Uterus (tissue), 2 donors: ENCODE measurements around the gene ARMC5.

Experiments used
- CTCF ChIP-seq, 4 experiments: fragments of 200-600 bp in 2 of 4; fragments of 450-650 bp in 2 of 4; sonication (generic) in 2 of 4; IDR thresholded peaks; one replicate each; pipeline ENCODE4 v1.5.1; 2016 to 2019; ENCODE audit warnings: antibody characterized with exemption in 4 of 4, mild to moderate bottlenecking in 2 of 4, moderate library complexity in 1 of 4
- POLR2A ChIP-seq, 2 donors: fragments of 450-650 bp; IDR thresholded peaks; one replicate each; pipeline ENCODE4 v1.6.1; 2016; ENCODE audit warnings: antibody characterized with exemption in 2 of 2, mild to moderate bottlenecking in 1 of 2, moderate library complexity in 1 of 2

- no peak for TF ChIP-seq CTCF (IDR thresholded peaks at IDR 0.05)
- no peak for TF ChIP-seq POLR2A (IDR thresholded peaks at IDR 0.05)
These were observed 45.4 kb upstream of the ARMC5 start for GRCh38 chr16:31413943-31414342.
